GM21723 (cell line): ENCODE results near the gene RFESD.
"Not testable (repeated sequence)": the region's sequence is repeated elsewhere in the genome, so short reads cannot be mapped to it uniquely, and the experiment has no call there.

Experiments used
- ATAC-seq: cut with Tn5 transposase; IDR thresholded peaks from one replicate; pipeline ENCODE4 v1.9.1; 2021; ENCODE audit warnings: mild to moderate bottlenecking, moderate library complexity; ENCODE audit not compliant: unreplicated experiment

The RFESD gene

GRCh38 chr5:95627971-95628810 lies 18.4 kb upstream of the RFESD start:
- ATAC-seq, result no peak

GRCh38 chr5:95628933-95629332 lies 17.6 kb upstream of the RFESD start:
- ATAC-seq, result no peak

- no peak for ATAC-seq
Measured at GRCh38 chr5:95630394-95630917, 16.1 kb upstream of the RFESD start.

GRCh38 chr5:95631255-95631958 lies 15.2 kb upstream of the RFESD start:
- peak; percentile 30 for ATAC-seq

GRCh38 chr5:95631991-95632675 lies 14.4 kb upstream of the RFESD start:
- peak; percentile 91 for ATAC-seq

- not testable (repeated sequence) for ATAC-seq
Measured at GRCh38 chr5:95632942-95633341, 13.6 kb upstream of the RFESD start.

GRCh38 chr5:95633671-95634070 lies 12.9 kb upstream of the RFESD start:
- ATAC-seq, result no peak

- no peak for ATAC-seq
Measured at GRCh38 chr5:95634081-95634480, 12.5 kb upstream of the RFESD start.

- ATAC-seq, result no peak
Measured at GRCh38 chr5:95638632-95639031, 7.9 kb upstream of the RFESD start.

GRCh38 chr5:95641741-95642220 lies 4.8 kb upstream of the RFESD start:
- ATAC-seq, result no peak

GRCh38 chr5:95643152-95643551 lies 3.4 kb upstream of the RFESD start:
- no peak for ATAC-seq

GRCh38 chr5:95644351-95645042 lies 2.1 kb upstream of the RFESD start:
- peak; percentile 45 for ATAC-seq

GRCh38 chr5:95646226-95646568 lies 380 bp upstream of the RFESD start:
- not testable (repeated sequence) for ATAC-seq

GRCh38 chr5:95647886-95648860 lies 1.6 kb downstream of the RFESD start:
- ATAC-seq, result no peak

GRCh38 chr5:95649274-95649673 lies 2.7 kb downstream of the RFESD start:
- ATAC-seq, result no peak

GRCh38 chr5:95649842-95650620 lies 3.5 kb downstream of the RFESD start:
- ATAC-seq, result no peak

- no peak for ATAC-seq
Measured at GRCh38 chr5:95652849-95653248, 6.3 kb downstream of the RFESD start.

- ATAC-seq, result no peak
Measured at GRCh38 chr5:95654196-95654595, 7.6 kb downstream of the RFESD start.

GRCh38 chr5:95655575-95655974 lies 9.0 kb downstream of the RFESD start:
- ATAC-seq, result no peak
